ENCODE data around the gene AXL. TPM values are rescaled to one million over a fixed set of nuclear protein-coding genes. Genes with fewer than 3 reads are reported as not detected.

AXL gene
- total RNA-seq, 1 experiment from 2014 or later: 128 TPM

DNA sequence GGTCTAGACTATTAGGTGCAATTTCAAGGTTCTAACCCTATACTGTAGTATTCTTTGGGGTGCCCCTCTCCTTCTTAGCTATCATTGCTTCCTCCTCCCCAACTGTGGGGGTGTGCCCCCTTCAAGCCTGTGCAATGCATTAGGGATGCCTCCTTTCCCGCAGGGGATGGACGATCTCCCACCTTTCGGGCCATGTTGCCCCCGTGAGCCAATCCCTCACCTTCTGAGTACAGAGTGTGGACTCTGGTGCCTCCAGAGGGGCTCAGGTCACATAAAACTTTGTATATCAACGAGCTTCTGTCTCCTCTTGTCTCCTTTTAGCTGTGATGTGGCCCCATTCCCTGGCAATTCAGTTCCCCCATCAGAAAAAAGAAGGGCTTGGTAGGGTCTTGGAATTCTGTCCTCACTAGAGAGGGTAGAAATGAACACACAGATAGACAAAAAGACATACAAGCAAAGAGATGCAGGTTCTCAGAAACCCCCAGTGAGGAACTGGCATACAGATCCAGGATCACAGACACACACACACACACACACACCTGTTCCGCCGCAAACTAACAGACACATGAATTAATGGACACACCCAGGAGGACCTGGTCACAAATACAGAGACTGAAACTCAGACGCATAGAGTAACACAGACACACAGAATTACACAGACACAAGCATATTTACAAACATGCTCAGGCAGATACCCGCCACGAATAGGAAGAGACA is 42.6 kb downstream of the AXL start:
- CTCF ChIA-PET: interaction anchor here (1.7 kb wide), 1 partner anchor 53 kb away, joined by 5 read pairs; no protein-coding TSS in a partner anchor
- H3K4me1 ChIP-seq (ENCODE audit: control insufficient read depth, insufficient read depth, low read length): peaks cover 8% of the 10 kb centered on the region
- H3K36me3 ChIP-seq (ENCODE audit: control insufficient read depth, insufficient read depth, low read length): peaks cover 5% of the 10 kb centered on the region
- H3K27ac ChIP-seq (ENCODE audit: low read length): peak overlapping the region; percentile 93
- no peak for ATAC-seq
- TSS peak; percentile 78 for BruUV-seq (replicated peaks)
- intact Hi-C loops (cut with micrococcal nuclease; ENCODE audit: unreplicated experiment): loop anchor here (2.0 kb wide), 1 partner anchor 57 kb away; no protein-coding TSS in a partner anchor
- peak; percentile 25 for DNase-seq (ENCODE audit: low read depth, low spot score)
- no peaks in the 10 kb centered on the region for H3K27me3 ChIP-seq (ENCODE audit: control insufficient read depth, insufficient read depth, low read length)
- POLR2A ChIA-PET: no interaction called here
- TF ChIP-seq TCF7L2 (IDR thresholded peaks at IDR 0.05; ENCODE audit: low read depth, low read length) (no peak), POLR2AphosphoS5 (IDR thresholded peaks at IDR 0.05; ENCODE audit: low read depth, low read length) (no peak), SIN3A (IDR thresholded peaks at IDR 0.05; ENCODE audit: borderline replicate concordance, insufficient read depth, low read depth, low read length) (no peak)
- TF ChIP-seq, protein P1, sequence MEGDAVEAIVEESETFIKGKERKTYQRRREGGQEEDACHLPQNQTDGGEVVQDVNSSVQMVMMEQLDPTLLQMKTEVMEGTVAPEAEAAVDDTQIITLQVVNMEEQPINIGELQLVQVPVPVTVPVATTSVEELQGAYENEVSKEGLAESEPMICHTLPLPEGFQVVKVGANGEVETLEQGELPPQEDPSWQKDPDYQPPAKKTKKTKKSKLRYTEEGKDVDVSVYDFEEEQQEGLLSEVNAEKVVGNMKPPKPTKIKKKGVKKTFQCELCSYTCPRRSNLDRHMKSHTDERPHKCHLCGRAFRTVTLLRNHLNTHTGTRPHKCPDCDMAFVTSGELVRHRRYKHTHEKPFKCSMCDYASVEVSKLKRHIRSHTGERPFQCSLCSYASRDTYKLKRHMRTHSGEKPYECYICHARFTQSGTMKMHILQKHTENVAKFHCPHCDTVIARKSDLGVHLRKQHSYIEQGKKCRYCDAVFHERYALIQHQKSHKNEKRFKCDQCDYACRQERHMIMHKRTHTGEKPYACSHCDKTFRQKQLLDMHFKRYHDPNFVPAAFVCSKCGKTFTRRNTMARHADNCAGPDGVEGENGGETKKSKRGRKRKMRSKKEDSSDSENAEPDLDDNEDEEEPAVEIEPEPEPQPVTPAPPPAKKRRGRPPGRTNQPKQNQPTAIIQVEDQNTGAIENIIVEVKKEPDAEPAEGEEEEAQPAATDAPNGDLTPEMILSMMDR (IDR thresholded peaks at IDR 0.05): no peak
- TF ChIP-seq, protein P2, sequence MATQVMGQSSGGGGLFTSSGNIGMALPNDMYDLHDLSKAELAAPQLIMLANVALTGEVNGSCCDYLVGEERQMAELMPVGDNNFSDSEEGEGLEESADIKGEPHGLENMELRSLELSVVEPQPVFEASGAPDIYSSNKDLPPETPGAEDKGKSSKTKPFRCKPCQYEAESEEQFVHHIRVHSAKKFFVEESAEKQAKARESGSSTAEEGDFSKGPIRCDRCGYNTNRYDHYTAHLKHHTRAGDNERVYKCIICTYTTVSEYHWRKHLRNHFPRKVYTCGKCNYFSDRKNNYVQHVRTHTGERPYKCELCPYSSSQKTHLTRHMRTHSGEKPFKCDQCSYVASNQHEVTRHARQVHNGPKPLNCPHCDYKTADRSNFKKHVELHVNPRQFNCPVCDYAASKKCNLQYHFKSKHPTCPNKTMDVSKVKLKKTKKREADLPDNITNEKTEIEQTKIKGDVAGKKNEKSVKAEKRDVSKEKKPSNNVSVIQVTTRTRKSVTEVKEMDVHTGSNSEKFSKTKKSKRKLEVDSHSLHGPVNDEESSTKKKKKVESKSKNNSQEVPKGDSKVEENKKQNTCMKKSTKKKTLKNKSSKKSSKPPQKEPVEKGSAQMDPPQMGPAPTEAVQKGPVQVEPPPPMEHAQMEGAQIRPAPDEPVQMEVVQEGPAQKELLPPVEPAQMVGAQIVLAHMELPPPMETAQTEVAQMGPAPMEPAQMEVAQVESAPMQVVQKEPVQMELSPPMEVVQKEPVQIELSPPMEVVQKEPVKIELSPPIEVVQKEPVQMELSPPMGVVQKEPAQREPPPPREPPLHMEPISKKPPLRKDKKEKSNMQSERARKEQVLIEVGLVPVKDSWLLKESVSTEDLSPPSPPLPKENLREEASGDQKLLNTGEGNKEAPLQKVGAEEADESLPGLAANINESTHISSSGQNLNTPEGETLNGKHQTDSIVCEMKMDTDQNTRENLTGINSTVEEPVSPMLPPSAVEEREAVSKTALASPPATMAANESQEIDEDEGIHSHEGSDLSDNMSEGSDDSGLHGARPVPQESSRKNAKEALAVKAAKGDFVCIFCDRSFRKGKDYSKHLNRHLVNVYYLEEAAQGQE (IDR thresholded peaks at IDR 0.05; ENCODE audit: insufficient read depth in 1 of 2, low read depth in 2 of 2, low read length in 1 of 2): no peak
- H3K4me3 ChIP-seq (ENCODE audit: low read depth in 2 of 2, low read length in 2 of 2): peak overlapping the region; percentile 72 to 95
- in situ Hi-C loops (cut with HindIII; ENCODE audit: low pct_unique_long_range_greater_than_20kb, low sequenced_read_pairs): no loop called here
- no peaks in the 10 kb centered on the region for H3K9me3 ChIP-seq (ENCODE audit: control insufficient read depth, insufficient read depth, low read depth, low read length)

DNA sequence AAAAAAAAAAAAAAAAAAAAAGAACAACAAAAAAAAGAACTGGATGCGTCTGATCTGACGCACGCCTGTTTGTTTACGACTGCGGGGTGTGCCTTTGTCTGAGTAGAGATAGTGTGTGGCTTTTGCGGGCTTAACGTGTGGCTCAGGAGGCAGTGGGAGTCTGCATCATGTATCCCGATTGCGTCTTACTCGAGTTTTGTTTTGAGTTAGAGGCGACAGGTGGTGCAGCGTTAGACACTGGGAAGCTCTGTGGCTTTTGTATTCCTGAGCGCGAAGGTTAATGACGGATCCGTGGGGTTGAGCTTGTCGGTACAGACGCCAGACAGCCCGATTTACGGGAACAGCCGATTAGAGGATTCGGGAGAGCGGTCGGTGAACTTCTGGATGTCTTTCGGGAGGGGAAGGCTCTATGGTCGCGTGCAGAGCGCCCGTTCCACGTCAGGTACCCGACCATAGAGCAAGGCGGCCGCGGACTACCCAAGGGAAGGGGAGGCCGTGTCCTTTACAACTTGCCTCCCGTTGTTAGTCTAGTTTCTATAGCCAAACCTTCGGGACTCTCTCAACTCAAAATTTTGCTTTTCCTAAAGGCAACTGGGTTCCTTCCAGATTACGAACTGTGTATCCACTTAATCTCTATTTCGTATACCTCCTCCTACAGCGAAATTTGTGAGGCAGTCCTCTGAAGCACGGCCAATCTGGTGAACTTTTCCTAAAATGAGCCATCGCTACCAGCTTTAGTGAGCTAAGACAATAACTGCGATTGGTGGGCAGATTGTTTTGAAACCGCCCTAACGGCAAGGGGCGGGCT is 44.2 kb downstream of the AXL start:
- peak; percentile 57 for TF ChIP-seq POLR2AphosphoS5 (IDR thresholded peaks at IDR 0.05; ENCODE audit: low read depth, low read length)
- TF ChIP-seq, protein P1 (IDR thresholded peaks at IDR 0.05): no peak
- no peak for TF ChIP-seq TCF7L2 (IDR thresholded peaks at IDR 0.05; ENCODE audit: low read depth, low read length)
- TF ChIP-seq, protein P2 (IDR thresholded peaks at IDR 0.05; ENCODE audit: insufficient read depth in 1 of 2, low read depth in 2 of 2, low read length in 1 of 2): no peak
- TF ChIP-seq SIN3A (IDR thresholded peaks at IDR 0.05; ENCODE audit: borderline replicate concordance, insufficient read depth, low read depth, low read length): 0 out of 2 replicates have a peak, but pooled peaks have one; percentile 32
- H3K9me3 ChIP-seq (ENCODE audit: control insufficient read depth, insufficient read depth, low read depth, low read length): no peaks in the 10 kb centered on the region
- intact Hi-C loops (cut with micrococcal nuclease; ENCODE audit: unreplicated experiment) (loop anchor here (2.0 kb wide), 1 partner anchor 58 kb away; no protein-coding TSS in a partner anchor), in situ Hi-C loops (cut with HindIII; ENCODE audit: low pct_unique_long_range_greater_than_20kb, low sequenced_read_pairs) (no loop called here)
- POLR2A ChIA-PET: interaction anchor here (0.7 kb wide), 2 partner anchors 64 to 172 kb away, joined by 3 read pairs; no protein-coding TSS in a partner anchor
- CTCF ChIA-PET: interaction anchor here (1.0 to 1.3 kb wide), 2 partner anchors 46 to 486 kb away, joined by 3 read pairs; no protein-coding TSS in a partner anchor
- DNase-seq (ENCODE audit: low read depth, low spot score) (peak; percentile 13), ATAC-seq (peak; percentile 14)
- peak overlapping the region; percentile 72 to 95 for H3K4me3 ChIP-seq (ENCODE audit: low read depth in 2 of 2, low read length in 2 of 2)
- H3K27ac ChIP-seq (ENCODE audit: low read length): peak overlapping the region; percentile 93
- BruUV-seq (replicated peaks): TSS peak; percentile 95
- peaks cover 18% of the 10 kb centered on the region for H3K4me1 ChIP-seq (ENCODE audit: control insufficient read depth, insufficient read depth, low read length)
- peaks cover 10% of the 10 kb centered on the region for H3K36me3 ChIP-seq (ENCODE audit: control insufficient read depth, insufficient read depth, low read length)
- no peaks in the 10 kb centered on the region for H3K27me3 ChIP-seq (ENCODE audit: control insufficient read depth, insufficient read depth, low read length)

All from Panc1 (cell line).